GM21423 (cell line): ENCODE data around the gene C2orf81.
"Not testable (repeated sequence)": the region's sequence is repeated elsewhere in the genome, so short reads cannot be mapped to it uniquely, and the experiment has no call there.

Source experiments
- ATAC-seq: cut with Tn5 transposase; IDR thresholded peaks from one replicate; pipeline ENCODE4 v1.9.1; 2021; ENCODE audit warnings: mild to moderate bottlenecking, moderate library complexity; ENCODE audit not compliant: unreplicated experiment

The C2orf81 gene

GRCh38 chr2:74421221-74421870 lies at the start of gene C2orf81, which contains the start of gene WDR54:
TSS of gene C2orf81 (minus strand) at chr2:74421619. CDS start at chr2:74421560, 59 bp downstream.
TSS of gene WDR54 (plus strand) at chr2:74421730. CDS start at chr2:74422154, 424 bp downstream.
- peak; percentile 90 for ATAC-seq

GRCh38 chr2:74470742-74471141 lies 49.3 kb upstream of the C2orf81 start:
- not testable (repeated sequence) for ATAC-seq

- no peak for ATAC-seq
These were observed 43.0 kb upstream of the C2orf81 start for GRCh38 chr2:74464406-74464805.

- ATAC-seq = no peak
These were observed 41.3 kb upstream of the C2orf81 start for GRCh38 chr2:74462786-74463105.

GRCh38 chr2:74462054-74462785 lies 40.8 kb upstream of the C2orf81 start:
- ATAC-seq = no peak

- ATAC-seq = no peak
These were observed 40.0 kb upstream of the C2orf81 start for GRCh38 chr2:74461187-74462053.

- not testable (repeated sequence) for ATAC-seq
These were observed 38.8 kb upstream of the C2orf81 start for GRCh38 chr2:74460187-74460586.

GRCh38 chr2:74459503-74460118 lies 38.2 kb upstream of the C2orf81 start:
- ATAC-seq = not testable (repeated sequence)

- no peak for ATAC-seq
These were observed 37.5 kb upstream of the C2orf81 start for GRCh38 chr2:74458938-74459363.

GRCh38 chr2:74458132-74458937 lies 36.9 kb upstream of the C2orf81 start, which contains the start of gene WBP1:
TSS of gene WBP1 (plus strand) at chr2:74458438. CDS start at chr2:74458603, 165 bp downstream.
- peak; percentile 82 for ATAC-seq

GRCh38 chr2:74457549-74458131 lies 36.2 kb upstream of the C2orf81 start:
- ATAC-seq = peak; percentile 24

- ATAC-seq = no peak
These were observed 35.7 kb upstream of the C2orf81 start for GRCh38 chr2:74457129-74457548.

GRCh38 chr2:74454654-74455511 lies 33.5 kb upstream of the C2orf81 start, which contains the start of gene INO80B:
TSS of gene INO80B (plus strand) at chr2:74455087. CDS start at chr2:74455117, 30 bp downstream.
- peak; percentile 42 for ATAC-seq

- ATAC-seq = no peak
These were observed 29.3 kb upstream of the C2orf81 start for GRCh38 chr2:74450570-74451190.

GRCh38 chr2:74448771-74449170 lies 27.4 kb upstream of the C2orf81 start:
- ATAC-seq = no peak

GRCh38 chr2:74447230-74447999 lies 26.0 kb upstream of the C2orf81 start:
- ATAC-seq = no peak
